HG03066 (cell line): ENCODE measurements around the gene KIF26B.

Experiments
- ATAC-seq: cut with Tn5 transposase; IDR thresholded peaks from one replicate; pipeline ENCODE4 v1.9.1; 2021; ENCODE audit warnings: low read depth; ENCODE audit not compliant: unreplicated experiment

The KIF26B gene

DNA sequence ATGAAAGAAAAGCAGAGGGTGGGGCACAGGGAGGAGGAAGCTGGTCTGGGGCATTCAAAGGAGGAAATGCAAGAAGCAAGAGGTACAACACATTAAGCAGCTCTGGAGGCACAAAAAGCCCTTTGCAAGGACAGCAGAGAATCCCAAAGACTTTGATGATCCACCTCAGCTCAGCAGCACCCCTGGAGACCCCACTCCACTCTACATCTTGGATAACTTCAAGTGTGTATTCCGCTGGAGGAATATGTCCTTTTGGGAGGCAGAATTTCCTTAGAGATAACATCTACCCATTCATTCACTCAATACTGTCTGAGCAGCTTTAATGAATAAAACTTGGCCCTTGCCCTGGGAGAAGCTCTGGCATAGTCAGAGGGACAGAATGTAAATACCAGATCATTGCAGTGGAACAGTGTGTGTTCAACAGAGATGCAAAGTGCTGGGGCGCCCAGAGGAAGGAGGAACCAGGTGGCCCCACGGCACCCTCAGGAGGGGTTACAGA, 599.7 kb downstream of the KIF26B start:
- ATAC-seq, result no peak
